Osteoblast (primary cell): ENCODE measurements around the gene TSLP. TPM values are rescaled to one million over a fixed set of nuclear protein-coding genes. Genes with fewer than 3 reads are reported as not detected.

Source experiments
- DNase-seq: peaks from one replicate; pipeline ENCODE4 v3.0.0; 2011; ENCODE audit warnings: low spot score, mixed read lengths; ENCODE audit not compliant: insufficient read length; ENCODE audit errors: missing footprints
- H2AFZ ChIP-seq: 2 replicates; pipeline ENCODE4 v1.6.0; 2011; ENCODE audit warnings: mild to moderate bottlenecking, low read length
- H3K27ac ChIP-seq: 2 replicates; pipeline ENCODE4 v1.5.1; 2011; ENCODE audit warnings: mild to moderate bottlenecking, low read depth, low read length, moderate library complexity
- H3K27me3 ChIP-seq: 2 replicates; pipeline ENCODE4 v1.6.0; 2012; ENCODE audit warnings: mild to moderate bottlenecking, control low read depth, inconsistent platforms, low read length, moderate library complexity; ENCODE audit not compliant: insufficient read depth
- H3K36me3 ChIP-seq: 2 replicates; pipeline ENCODE4 v1.5.1; 2011; ENCODE audit warnings: mild to moderate bottlenecking, low read length, control low read depth, moderate library complexity; ENCODE audit not compliant: insufficient read depth
- H3K4me1 ChIP-seq: 2 replicates; pipeline ENCODE4 v1.5.1; 2011; ENCODE audit warnings: mild to moderate bottlenecking, low read length, control low read depth, moderate library complexity; ENCODE audit not compliant: insufficient read depth
- H3K4me2 ChIP-seq: 2 replicates; pipeline ENCODE4 v1.6.0; 2011; ENCODE audit warnings: mild to moderate bottlenecking, low read length; ENCODE audit not compliant: insufficient read depth
- H3K4me3 ChIP-seq: fragments of 200-600 bp; sonication (generic); 3 replicates; pipeline ENCODE4 v1.5.1; 2012; ENCODE audit warnings: mild to moderate bottlenecking, low read length, inconsistent platforms; ENCODE audit not compliant: insufficient read depth
- H3K79me2 ChIP-seq: 2 replicates; pipeline ENCODE4 v1.6.0; 2012; ENCODE audit warnings: mild to moderate bottlenecking, low read length, control low read depth, inconsistent platforms; ENCODE audit not compliant: insufficient read depth
- H3K9me3 ChIP-seq: 2 replicates; pipeline ENCODE4 v1.5.1; 2011; ENCODE audit warnings: low read depth, low read length, control low read depth
- H4K20me1 ChIP-seq: 2 replicates; pipeline ENCODE4 v1.6.0; 2012; ENCODE audit warnings: mild to moderate bottlenecking, low read length, control low read depth; ENCODE audit not compliant: insufficient read depth
- total RNA-seq: library from RNA; depleted of rRNA; stranded (reverse); fragments of >200 nt; gene quantifications from 2 replicates; pipeline ENCODE4 v1.2.3, GENCODE V29; 2012
- TF ChIP-seq, protein P1 (sequence below): IDR thresholded peaks from 2 replicates; pipeline ENCODE4 v1.5.1; 2011; ENCODE audit warnings: mild to moderate bottlenecking, low read depth, low read length, moderate library complexity; ENCODE audit errors: extremely low read depth

Gene TSLP
- total RNA-seq, 1 donor, result 1.1 TPM

- Histone ChIP-seq H3K27me3 (peaks cover 4% of the 10 kb centered on the region), H3K9me3 (no peaks in the 10 kb centered on the region), H3K79me2 (no peaks in the 10 kb centered on the region), H4K20me1 (no peaks in the 10 kb centered on the region), H3K27ac (no peak overlapping the region), H2AFZ (no peak overlapping the region), H3K4me1 (no peaks in the 10 kb centered on the region), H3K36me3 (no peaks in the 10 kb centered on the region), H3K4me3 (no peak overlapping the region), H3K4me2 (no peak overlapping the region)
- TF ChIP-seq, protein P1, sequence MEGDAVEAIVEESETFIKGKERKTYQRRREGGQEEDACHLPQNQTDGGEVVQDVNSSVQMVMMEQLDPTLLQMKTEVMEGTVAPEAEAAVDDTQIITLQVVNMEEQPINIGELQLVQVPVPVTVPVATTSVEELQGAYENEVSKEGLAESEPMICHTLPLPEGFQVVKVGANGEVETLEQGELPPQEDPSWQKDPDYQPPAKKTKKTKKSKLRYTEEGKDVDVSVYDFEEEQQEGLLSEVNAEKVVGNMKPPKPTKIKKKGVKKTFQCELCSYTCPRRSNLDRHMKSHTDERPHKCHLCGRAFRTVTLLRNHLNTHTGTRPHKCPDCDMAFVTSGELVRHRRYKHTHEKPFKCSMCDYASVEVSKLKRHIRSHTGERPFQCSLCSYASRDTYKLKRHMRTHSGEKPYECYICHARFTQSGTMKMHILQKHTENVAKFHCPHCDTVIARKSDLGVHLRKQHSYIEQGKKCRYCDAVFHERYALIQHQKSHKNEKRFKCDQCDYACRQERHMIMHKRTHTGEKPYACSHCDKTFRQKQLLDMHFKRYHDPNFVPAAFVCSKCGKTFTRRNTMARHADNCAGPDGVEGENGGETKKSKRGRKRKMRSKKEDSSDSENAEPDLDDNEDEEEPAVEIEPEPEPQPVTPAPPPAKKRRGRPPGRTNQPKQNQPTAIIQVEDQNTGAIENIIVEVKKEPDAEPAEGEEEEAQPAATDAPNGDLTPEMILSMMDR, result no peak
- DNase-seq, result no peak
These were observed 13.4 kb upstream of the TSLP start for GRCh38 chr5:111058064-111058463.

- Histone ChIP-seq H3K4me3 (no peak overlapping the region), H3K79me2 (no peaks in the 10 kb centered on the region), H4K20me1 (no peaks in the 10 kb centered on the region), H3K27me3 (peaks cover under 1% of the 10 kb centered on the region), H3K4me2 (no peak overlapping the region), H3K27ac (no peak overlapping the region), H3K9me3 (no peaks in the 10 kb centered on the region), H2AFZ (no peak overlapping the region), H3K4me1 (no peaks in the 10 kb centered on the region), H3K36me3 (no peaks in the 10 kb centered on the region)
- TF ChIP-seq, protein P1, result no peak
- no peak for DNase-seq
These were observed 11.3 kb upstream of the TSLP start for GRCh38 chr5:111060169-111060568.

DNA sequence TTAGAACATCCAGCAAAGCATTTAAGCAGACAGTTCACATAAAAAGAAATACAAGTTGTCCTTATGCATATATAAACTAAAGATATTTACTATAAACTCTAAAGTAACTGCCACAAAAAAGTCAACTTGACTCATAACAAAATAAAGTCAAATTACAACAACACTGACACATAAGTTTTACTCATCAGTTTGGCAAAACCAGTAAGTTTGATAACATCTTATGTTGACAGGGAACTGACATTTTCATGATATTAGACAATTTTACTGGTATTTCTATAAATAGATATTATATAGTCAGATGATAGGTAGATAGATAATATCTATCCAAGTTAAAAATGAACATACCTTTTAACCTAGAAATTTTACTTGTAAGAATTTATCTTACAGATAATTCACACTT, 9.9 kb upstream of the TSLP start:
- Histone ChIP-seq H3K9me3 (no peaks in the 10 kb centered on the region), H3K4me3 (no peak overlapping the region), H2AFZ (no peak overlapping the region), H3K27me3 (peaks cover 10% of the 10 kb centered on the region), H3K79me2 (no peaks in the 10 kb centered on the region), H3K27ac (no peak overlapping the region), H4K20me1 (no peaks in the 10 kb centered on the region), H3K36me3 (no peaks in the 10 kb centered on the region), H3K4me1 (no peaks in the 10 kb centered on the region), H3K4me2 (no peak overlapping the region)
- TF ChIP-seq, protein P1, result no peak
- DNase-seq, result no peak

GRCh38 chr5:111063709-111064322, 7.7 kb upstream of the TSLP start:
- Histone ChIP-seq H3K27ac (no peak overlapping the region), H3K9me3 (no peaks in the 10 kb centered on the region), H2AFZ (no peak overlapping the region), H3K4me3 (no peak overlapping the region), H3K4me2 (no peak overlapping the region), H3K79me2 (no peaks in the 10 kb centered on the region), H4K20me1 (no peaks in the 10 kb centered on the region), H3K36me3 (no peaks in the 10 kb centered on the region), H3K4me1 (no peaks in the 10 kb centered on the region), H3K27me3 (peaks cover 27% of the 10 kb centered on the region)
- DNase-seq, result no peak
- TF ChIP-seq, protein P1, result peak; percentile 29
